A204.1 (cell line): ENCODE measurements around the gene SHANK1.

ENCODE experiments used
- FAIRE-seq: peaks from 2 replicates; lab custom pipeline; 2012; peaks lifted over from hg19 to GRCh38; lab: Jason Lieb, UNC

SHANK1 gene

DNA sequence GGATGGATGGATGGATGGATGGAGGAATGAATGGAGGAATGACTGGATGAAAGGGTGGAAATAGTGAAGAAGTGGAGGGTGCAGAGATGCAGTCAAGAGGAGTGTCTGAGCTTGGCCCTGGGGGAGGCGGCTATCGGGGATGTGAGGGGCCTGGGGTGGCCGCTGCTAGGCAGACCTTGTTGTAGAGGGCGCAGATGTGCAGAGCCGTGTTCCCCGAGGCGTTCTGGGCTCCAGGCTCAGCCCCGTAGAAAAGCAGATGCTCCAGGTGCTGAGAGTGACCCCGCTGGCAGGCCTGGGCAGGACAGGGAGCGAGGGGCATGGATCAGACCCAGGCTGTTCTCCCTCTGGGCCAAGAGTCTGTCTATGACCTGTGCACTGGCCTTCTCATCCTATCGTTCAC lies 8.4 kb downstream of the SHANK1 start:
- no peak for FAIRE-seq

DNA sequence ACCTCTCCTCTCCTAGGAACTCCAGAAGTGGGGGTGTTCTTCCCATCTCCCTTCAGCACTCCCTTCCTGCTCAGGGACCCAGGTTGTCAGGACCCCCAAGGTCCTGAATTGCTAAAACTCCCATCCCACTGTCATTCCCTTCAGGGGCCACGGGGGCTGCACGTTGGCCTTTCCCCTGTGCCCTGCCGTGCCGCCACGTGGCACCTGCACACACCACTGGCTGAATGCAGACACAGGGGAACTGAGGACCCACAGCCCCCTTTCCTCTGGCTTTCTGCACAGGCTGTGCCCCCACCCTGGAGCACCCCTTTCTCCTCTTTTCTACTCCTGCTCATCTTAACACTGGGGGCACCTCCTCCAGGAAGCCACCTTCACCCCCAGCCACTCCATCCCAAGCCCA lies 9.0 kb downstream of the SHANK1 start:
- no peak for FAIRE-seq

GRCh38 chr19:50710094-50710493 lies 9.5 kb downstream of the SHANK1 start:
- no peak for FAIRE-seq

- no peak for FAIRE-seq
Observed at GRCh38 chr19:50708179-50708879, 11.3 kb downstream of the SHANK1 start.

DNA sequence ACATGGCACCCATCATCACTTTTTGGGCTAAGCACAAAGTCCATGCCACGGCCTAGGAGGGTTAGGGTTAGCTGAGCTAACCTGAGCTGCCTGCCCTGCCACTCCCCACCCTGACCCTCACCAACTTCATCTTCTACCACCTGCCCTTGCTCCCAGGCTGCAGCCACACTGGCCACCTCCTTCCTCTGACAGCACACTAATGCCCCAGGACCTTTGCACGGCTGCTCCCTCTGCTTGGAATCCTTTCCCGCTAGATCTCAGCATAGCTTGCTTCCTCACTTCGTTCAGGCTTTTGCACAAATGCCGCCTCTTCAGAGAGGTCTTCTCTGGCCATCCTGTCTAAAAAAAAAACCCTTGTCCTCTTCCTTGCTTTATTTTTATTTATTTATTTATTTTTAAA lies 13.2 kb downstream of the SHANK1 start:
- no peak for FAIRE-seq

- peak; percentile 69 for FAIRE-seq
Observed at GRCh38 chr19:50705422-50706019, 14.1 kb downstream of the SHANK1 start.

- FAIRE-seq, result no peak
Observed at GRCh38 chr19:50703915-50704796, 15.4 kb downstream of the SHANK1 start.

- FAIRE-seq, result no peak
Observed at GRCh38 chr19:50702871-50703829, 16.5 kb downstream of the SHANK1 start.

- FAIRE-seq, result no peak
Observed at GRCh38 chr19:50702158-50702870, 17.3 kb downstream of the SHANK1 start.

DNA sequence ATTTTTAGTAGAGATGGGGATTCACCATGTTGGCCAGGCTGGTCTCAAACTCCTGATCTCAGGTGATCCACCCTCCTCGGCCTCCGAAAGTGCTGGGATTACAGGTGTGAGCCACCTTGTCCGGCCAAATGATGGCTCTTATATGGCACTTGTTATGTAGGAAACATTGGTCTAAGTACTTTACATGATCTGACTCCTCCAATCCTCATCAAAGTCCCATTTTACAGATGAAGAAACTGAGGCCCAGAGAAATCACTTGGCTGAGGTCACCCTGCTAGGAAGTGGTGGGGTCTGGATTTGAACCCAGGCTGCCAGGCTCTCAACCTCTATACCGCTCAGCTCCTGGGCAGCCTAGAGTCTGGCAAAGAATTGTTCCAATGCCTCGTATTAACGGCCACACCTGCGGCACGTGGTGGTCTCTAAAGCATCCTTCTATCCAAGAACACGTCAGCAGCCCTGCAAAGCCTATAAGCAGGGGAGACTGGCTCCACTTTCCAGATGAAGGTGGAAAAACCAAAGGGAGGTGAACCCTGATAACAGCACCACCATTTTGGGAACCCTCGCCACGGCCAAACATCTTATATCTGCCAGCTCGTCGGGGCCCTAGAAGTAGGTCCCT lies 18.1 kb downstream of the SHANK1 start:
- FAIRE-seq, result no peak

DNA sequence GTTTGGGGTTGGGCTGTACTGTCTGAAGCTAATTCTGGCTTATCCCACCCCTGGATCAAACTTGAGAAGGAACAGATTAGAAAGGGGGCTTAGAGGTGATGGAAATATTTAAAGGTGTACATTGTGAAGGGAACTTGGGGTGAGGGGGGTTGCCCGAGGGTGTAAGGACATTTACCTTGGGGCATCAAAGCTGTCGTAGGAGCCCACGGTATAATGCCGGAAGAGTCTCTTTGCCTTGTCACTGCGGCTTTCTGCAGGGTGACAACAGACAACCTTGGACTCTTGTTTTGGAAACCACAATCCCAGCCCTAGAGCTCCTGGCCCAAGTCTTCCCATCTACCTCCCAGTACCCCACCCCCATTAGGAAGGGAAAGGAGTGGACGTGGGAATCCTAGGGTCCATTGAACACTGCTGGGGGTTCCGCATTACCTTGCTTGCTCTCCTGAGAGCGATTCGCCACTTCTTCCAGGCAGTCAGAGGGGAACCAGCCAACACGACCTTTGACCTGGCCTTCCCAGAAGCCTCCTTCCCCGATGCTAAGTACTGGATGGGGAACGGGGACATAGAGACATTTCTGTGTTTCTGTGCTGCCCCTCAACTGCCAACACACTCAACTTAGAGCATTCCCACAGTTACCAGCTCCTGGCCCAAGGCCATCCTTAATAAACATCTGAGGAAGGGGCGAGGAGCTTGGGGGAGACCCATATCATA lies 22.0 kb downstream of the SHANK1 start:
- no peak for FAIRE-seq

GRCh38 chr19:50696094-50696483 lies 23.5 kb downstream of the SHANK1 start:
- FAIRE-seq, result no peak

- FAIRE-seq, result no peak
Observed at GRCh38 chr19:50695251-50696093, 24.1 kb downstream of the SHANK1 start.

DNA sequence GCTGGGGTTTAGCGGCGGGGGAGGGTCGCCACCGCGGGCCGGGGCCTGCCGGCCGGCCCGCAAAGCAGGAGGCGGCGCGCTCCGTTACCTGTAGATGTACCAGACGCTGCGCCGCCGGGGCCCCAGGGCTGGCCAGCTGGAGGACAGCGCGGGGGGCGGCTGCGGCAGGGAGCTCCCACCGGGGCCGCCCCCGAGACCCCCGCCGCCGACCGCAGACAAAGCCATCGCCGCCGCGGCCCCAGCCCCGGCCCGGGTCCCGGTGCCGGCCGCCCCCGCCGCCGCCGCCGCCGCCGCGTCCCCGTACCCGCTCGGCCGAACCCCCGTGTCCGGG lies 24.8 kb downstream of the SHANK1 start:
- FAIRE-seq, result no peak

- FAIRE-seq, result no peak
Observed at GRCh38 chr19:50693064-50693975, 26.3 kb downstream of the SHANK1 start.

DNA sequence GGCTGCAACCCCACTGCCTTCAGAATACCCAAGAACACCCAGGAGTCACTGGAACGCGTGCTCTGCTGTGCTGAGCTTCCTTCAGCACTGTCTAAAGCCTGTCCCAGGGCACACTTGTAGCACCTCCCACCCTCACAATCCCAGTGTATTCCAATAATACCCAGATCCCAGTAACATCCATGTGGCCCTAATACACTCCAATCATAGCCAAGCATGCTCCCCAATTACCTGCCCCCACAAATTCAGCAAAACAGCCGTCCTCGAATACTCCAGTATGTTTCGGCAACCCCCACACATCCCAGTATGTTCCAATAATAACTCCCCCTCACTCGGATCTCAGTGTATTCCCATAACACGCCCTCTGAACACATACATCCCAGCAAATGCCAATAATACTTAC lies 29.2 kb downstream of the SHANK1 start:
- FAIRE-seq, result no peak

GRCh38 chr19:50688766-50689165 lies 30.8 kb downstream of the SHANK1 start:
- no peak for FAIRE-seq

DNA sequence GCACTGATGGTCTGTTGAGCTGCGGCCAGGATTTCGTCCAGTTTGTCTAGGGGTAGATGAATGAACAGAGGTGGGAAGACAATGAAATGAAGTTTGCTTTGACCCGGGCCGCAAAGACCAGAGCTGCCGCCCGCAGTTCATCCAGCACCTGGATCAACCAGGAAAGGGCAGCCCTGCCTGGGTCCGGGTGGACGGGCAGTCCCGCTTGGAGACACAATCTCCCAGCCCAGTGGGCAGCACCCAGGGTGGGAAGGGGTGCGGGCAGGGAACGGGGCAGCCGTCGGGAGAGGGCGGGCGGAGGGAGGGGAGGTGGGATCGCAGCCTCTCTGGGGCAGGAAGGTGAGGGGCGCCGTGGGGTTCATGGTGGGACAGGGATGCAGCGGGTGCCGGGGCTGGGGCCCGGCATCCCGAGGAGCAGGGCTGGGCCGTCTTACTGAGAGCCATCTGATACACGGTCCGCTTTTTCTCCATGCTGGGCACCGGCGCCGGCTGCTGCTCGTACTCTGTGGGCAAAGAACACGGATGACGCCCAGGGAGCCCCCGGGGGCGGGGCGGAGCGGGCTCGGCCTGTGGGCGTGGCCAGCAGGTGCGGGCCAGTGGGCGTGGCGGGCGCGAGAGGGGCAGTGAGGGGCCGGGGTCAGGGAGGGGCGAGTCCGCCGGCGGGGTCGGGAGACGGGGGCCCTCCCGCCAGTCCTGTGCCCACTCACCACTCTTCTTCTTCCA lies 33.1 kb downstream of the SHANK1 start:
- no peak for FAIRE-seq
